Chondrocyte (in vitro differentiated cells): Measurements from ENCODE around the gene OTOP2. TPM values are rescaled to one million over a fixed set of nuclear protein-coding genes. Genes with fewer than 3 reads are reported as not detected.

Experiments used
- DNase-seq: peaks from one replicate; pipeline ENCODE4 v3.0.0; 2021; ENCODE audit warnings: mixed read lengths, low spot score
- H3K27ac Mint-ChIP-seq: one replicate; pipeline ENCODE4 v1.8.0; 2021; ENCODE audit warnings: mild to moderate bottlenecking, moderate library complexity, mixed read lengths; ENCODE audit not compliant: unreplicated experiment
- H3K27me3 Mint-ChIP-seq: 2 replicates; pipeline ENCODE4 v1.8.0; 2021; ENCODE audit warnings: low read depth, mixed read lengths
- H3K36me3 Mint-ChIP-seq: 2 replicates; pipeline ENCODE4 v1.8.0; 2021; ENCODE audit warnings: low read depth, mixed read lengths
- H3K4me1 Mint-ChIP-seq: 2 replicates; pipeline ENCODE4 v1.8.0; 2021; ENCODE audit warnings: low read depth, mild to moderate bottlenecking, mixed read lengths
- H3K4me3 Mint-ChIP-seq: one replicate; pipeline ENCODE4 v1.8.0; 2021; ENCODE audit warnings: mild to moderate bottlenecking, moderate library complexity, mixed read lengths; ENCODE audit not compliant: unreplicated experiment
- H3K9me3 Mint-ChIP-seq: 2 replicates; pipeline ENCODE4 v1.8.0; 2021; ENCODE audit warnings: low read depth, mixed read lengths
- CTCF ChIP-seq: fragments of 200-600 bp; sonication (generic); IDR thresholded peaks from 2 replicates; pipeline ENCODE4 v1.5.0; 2021; ENCODE audit warnings: antibody characterized with exemption, mild to moderate bottlenecking, moderate library complexity
- total RNA-seq: library from RNA; stranded (reverse); gene quantifications from 3 replicates; pipeline ENCODE4 v1.2.1, GENCODE V29; 2021

The OTOP2 gene
- total RNA-seq, 1 donor from 2014 or later: not detected

GRCh38 chr17:74922694-74923537 is 1.2 kb upstream of the OTOP2 start, which contains the start of gene USH1G:
Gene USH1G (minus strand): TSS chr17:74923255. CDS start chr17:74923073, 182 bp downstream.
- H3K4me3 Mint-ChIP-seq: peak within 1 kb of the TSS; percentile 41
- peaks cover 43% of the 10 kb centered on the region for H3K27me3 Mint-ChIP-seq
- H3K36me3 Mint-ChIP-seq: no peaks in the 10 kb centered on the region

GRCh38 chr17:74923538-74924249 is 379 bp upstream of the OTOP2 start:
- Mint-ChIP-seq H3K27ac (no peak overlapping the region), H3K36me3 (no peaks in the 10 kb centered on the region), H3K9me3 (no peaks in the 10 kb centered on the region), H3K4me1 (no peaks in the 10 kb centered on the region), H3K4me3 (peak overlapping the region; percentile 41), H3K27me3 (peaks cover 49% of the 10 kb centered on the region)
- no peak for DNase-seq
- TF ChIP-seq CTCF: peak; percentile 91

More at GRCh38 chr17:74922694-74923537, 1.2 kb upstream of the OTOP2 start, which contains the start of gene USH1G:
- Mint-ChIP-seq H3K27ac (no peak within 1 kb of the TSS), H3K4me1 (no peaks in the 10 kb centered on the region), H3K9me3 (no peaks in the 10 kb centered on the region)
- DNase-seq: no peak
- no peak for TF ChIP-seq CTCF

GRCh38 chr17:74925242-74925641 is 1.2 kb downstream of the OTOP2 start:
- Mint-ChIP-seq H3K27ac (no peak overlapping the region), H3K4me3 (no peak overlapping the region), H3K36me3 (no peaks in the 10 kb centered on the region), H3K27me3 (peaks cover 56% of the 10 kb centered on the region), H3K4me1 (no peaks in the 10 kb centered on the region), H3K9me3 (no peaks in the 10 kb centered on the region)
- DNase-seq: no peak
- no peak for TF ChIP-seq CTCF

GRCh38 chr17:74928786-74929185 is 4.7 kb downstream of the OTOP2 start:
- Mint-ChIP-seq H3K4me3 (no peak overlapping the region), H3K4me1 (no peaks in the 10 kb centered on the region), H3K27me3 (peaks cover 72% of the 10 kb centered on the region), H3K36me3 (no peaks in the 10 kb centered on the region), H3K27ac (no peak overlapping the region), H3K9me3 (no peaks in the 10 kb centered on the region)
- no peak for TF ChIP-seq CTCF
- DNase-seq: no peak

- TF ChIP-seq CTCF: no peak
- Mint-ChIP-seq H3K9me3 (no peaks in the 10 kb centered on the region), H3K4me1 (no peaks in the 10 kb centered on the region), H3K36me3 (peaks cover 2% of the 10 kb centered on the region), H3K27ac (no peak overlapping the region), H3K4me3 (no peak overlapping the region), H3K27me3 (peaks cover 70% of the 10 kb centered on the region)
- peak; percentile 82 for DNase-seq
These were observed 6.5 kb downstream of the OTOP2 start for GRCh38 chr17:74930535-74931036.
